ENCODE results near the gene KIAA1614.

Gene KIAA1614

DNA sequence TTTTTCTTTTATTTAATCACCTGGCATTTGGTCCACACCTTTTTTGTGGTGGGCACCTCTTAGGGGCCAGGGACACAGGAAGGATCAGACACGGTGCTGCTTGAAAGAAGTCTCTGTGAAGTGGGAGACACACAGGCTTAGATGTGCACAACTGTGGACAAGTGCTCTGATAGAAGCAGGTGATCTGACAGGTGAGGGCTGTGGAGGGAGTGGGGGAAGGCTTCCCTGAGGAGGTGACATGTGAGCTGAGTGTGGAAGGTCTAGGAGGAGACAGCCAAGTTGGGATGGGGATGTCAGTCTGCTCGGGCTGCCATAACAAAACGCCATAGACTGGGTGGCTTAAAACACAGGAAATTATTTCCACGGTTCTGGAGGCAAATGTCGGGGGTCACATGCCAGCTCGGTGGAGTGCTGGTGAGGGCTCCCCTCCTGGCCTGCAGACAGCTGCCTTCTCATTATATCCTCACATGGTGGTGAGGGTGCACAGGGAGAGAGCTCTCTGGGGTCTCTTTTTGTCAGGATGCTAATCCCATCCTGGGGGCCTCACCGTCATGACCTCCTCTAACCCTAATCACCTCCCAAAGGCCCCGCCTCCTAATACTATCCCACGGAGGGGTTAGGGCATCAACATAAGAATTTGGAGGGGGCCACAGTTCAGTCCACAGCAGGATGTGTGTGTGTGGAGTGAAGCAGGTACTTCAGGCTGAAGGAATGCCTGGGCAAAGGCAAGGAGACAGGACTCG lies 5.2 kb upstream of the KIAA1614 start:
- no peak for DNase-seq (ENCODE audit: low read depth in 2 of 2)

DNA sequence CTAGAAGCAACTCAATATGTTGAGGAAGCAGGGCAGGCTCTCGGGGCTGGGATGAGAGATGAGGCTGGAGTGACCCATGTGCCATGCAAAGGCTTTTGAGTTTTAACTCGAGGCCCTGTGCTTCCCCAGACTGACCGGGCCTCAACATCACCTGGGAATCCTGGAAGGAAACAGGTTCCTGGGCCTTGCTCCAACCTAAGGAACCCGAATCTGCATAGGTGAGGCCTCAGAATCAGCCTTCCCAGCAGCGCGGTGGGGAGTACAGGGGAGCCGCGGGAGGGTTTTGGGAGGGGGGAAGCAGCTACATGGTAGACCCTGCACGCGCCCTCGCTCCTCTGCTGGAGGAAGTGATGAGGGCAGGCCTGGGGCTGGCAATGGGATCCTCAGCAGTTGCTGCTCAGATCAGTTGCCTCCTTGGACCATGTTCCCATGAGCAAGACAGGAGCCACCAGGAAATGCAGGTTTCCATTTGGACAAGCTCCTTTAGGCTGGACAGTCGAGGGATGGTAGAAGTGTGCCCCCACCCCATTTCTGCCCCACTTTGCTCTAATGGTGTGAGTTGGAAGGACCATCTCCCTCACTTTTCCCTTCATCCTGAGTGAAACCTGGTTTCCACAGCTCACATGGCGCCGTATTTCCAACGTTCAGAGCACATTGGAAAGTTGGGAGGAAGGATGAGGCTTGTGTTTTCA lies 4.5 kb upstream of the KIAA1614 start:
- no peak for DNase-seq (ENCODE audit: low read depth in 2 of 2)

DNA sequence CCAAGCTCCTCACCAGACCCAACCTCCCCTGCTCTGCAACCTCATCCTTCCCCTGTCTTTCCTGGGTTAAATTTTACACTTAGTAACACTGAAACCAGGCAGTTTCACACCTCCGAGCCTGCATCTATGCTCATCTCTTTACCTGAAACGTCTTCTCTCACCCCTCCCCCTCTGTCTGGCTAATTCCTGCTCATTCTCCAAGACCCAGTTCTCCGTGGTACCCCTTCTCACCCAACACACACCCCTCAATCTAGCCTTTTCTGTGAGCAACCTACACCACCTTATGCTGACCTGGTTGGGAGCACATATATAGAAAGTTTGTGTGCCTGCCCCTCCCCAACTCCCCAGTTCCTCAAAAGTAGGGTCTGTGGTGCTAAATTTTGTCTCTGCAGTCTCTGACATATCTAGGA lies 3.7 kb upstream of the KIAA1614 start:
- DNase-seq (ENCODE audit: low read depth in 2 of 2): no peak

DNA sequence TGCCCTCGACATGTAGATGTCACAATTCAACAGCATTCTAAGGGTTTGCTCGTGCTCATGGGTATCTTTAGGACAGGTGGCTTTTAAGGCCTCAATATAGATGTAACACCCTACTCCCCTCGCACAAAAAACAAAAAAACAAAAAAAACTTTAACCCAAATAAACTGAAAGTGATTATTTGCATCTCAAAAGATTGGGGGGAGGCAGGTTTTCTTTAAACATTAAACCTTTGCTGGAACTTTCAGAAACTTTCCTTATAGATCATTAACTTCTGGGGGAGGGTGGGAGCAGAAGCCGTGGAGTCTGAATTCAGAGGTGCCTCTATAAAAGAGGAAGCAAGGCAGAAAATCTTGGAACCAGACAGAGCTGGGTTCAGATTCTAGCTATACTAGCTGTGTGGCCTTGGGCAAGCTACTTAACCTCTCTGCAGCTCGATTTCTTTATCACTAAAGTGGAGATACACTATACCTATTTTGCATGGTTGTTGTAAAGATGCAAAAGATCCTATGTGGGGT lies 3.2 kb upstream of the KIAA1614 start:
- no peak for DNase-seq (ENCODE audit: low read depth in 2 of 2)

DNA sequence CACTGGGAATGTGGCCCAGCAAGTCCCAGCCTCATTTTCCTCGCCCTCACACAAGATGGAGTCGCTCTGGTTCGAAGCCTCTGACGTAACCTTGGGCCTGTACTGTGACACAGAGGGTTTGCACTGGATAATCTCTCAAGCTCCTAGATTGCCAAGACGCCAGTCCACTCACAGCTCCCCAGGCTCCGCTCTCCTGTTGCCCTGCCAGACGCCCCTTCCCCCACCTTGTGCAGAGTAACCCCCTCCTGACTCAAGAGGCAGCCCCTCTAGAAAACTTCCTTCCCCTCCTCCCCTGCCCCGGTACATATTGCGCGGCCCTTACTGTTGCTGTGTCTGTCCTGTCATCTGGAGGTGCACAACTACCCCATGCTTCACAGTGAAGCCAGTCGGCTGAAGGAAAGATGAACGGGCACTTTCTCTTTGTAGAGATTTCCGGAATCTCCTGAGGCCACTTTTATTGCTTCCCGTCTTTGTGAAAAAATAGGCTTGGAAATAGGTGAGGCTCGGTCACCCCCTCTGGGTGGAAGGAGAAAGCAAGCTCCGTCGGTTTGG lies 981 bp upstream of the KIAA1614 start:
- DNase-seq (ENCODE audit: low read depth in 2 of 2): no peak

DNA sequence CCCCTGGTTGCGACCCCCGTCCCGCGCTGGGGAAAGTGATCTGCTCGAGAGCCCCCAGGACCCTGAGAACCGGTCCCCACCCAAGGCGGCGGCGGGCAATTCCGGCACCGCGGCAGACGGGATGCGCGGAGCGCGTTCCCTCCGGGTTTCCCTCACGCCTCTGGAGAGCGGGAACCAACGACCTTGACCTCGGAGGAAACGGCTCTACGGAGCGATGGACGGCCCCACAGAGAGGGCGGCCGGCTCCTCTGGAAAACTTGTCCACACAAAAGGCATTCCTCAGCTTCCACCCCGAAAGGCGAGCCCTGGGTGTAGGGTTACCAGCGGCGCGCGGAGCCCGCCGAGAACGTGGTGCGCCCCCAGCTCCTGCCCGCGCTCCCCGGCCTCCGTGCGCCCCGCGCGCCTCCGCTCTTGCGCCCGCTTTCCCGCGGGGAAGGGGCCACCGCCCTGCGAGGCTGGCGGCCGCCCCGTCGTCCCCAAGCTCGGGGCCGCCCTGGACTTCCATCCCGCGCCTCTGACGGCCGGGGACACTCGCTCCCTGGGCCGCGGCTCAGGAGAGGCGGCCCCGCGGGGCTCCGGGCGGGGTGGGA lies 391 bp upstream of the KIAA1614 start:
- DNase-seq (ENCODE audit: low read depth in 2 of 2): no peak

DNA sequence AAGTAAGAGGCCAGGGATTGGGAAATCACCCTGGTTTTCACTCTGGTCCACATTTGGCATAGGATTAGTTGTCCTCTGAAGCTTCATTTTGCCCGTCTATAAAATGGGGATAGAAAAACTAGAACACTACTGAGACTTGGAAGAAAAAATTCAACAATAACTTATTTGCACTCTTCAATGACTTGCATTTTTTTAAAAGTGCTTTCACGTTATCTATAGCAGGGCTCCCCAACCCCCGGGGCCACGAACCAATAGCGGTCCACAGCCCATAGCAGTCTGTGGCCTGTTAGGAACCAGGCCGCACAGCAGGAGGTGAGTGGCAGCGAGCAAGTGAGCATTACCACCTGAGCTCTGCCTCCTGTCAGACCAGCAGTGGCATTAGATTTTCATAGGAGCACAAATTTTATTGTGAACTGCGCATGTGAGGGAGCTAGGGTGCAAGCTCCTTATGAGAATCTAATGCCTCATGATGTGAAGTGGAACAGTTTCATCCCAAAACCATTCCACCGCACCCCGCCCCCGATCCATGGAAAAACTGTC lies 2.8 kb downstream of the KIAA1614 start:
- no peak for DNase-seq (ENCODE audit: low read depth in 2 of 2)

DNA sequence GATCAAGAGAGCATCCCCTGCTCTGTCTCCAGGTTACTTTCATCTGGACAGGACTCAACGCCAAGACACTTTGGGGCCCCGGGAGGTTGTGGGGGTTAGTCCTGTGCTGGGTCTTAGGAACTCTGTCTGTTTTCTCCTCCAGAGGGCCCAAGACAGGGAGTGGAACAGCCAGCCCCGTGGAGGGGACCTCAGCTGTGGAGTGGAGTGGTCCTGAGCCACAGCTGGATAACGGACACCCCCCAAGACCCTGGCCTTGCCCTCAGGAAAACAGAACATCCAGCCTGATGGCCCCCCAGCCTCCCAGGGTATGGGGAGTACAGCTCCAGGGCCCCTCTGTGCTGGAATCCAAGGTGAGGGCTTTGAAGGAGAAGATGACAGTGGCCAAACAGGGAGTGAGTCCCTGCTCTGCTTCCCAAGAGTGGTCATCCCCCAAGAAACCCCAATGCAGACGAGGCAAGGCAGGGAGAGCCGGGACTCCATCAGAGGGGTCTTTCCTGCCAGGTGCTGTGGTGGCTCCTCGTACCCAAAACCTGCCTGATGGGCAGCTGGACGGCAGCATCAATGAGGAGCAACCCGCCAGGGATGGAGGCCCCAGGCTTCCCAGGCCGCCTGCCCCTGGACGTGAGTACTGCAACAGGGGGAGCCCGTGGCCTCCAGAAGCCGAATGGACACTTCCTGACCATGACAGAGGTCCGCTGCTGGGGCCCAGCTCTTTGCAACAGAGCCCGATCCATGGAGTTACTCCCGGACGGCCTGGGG lies 3.5 kb downstream of the KIAA1614 start:
- no peak for DNase-seq (ENCODE audit: low read depth in 2 of 2)

DNA sequence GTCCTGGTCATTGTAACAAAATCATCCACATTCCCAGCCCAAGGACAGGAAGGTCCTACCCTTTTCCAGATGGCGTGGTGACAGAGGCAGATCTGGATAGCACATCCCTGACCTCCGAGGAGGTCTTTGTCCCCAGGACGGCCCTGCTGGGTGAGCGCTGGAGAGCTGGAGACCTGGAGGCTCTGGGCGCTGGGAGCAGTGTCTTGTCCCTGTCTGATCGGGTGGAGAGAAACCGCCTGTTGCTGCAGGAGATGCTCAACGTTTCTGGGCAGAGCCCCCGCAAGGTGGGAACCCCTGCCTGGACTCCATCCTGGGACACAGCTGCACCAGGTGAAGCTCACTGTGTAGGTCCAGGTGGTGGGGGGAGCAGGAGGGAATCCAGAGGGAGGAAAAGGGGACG lies 4.1 kb downstream of the KIAA1614 start:
- no peak for DNase-seq (ENCODE audit: low read depth in 2 of 2)

DNA sequence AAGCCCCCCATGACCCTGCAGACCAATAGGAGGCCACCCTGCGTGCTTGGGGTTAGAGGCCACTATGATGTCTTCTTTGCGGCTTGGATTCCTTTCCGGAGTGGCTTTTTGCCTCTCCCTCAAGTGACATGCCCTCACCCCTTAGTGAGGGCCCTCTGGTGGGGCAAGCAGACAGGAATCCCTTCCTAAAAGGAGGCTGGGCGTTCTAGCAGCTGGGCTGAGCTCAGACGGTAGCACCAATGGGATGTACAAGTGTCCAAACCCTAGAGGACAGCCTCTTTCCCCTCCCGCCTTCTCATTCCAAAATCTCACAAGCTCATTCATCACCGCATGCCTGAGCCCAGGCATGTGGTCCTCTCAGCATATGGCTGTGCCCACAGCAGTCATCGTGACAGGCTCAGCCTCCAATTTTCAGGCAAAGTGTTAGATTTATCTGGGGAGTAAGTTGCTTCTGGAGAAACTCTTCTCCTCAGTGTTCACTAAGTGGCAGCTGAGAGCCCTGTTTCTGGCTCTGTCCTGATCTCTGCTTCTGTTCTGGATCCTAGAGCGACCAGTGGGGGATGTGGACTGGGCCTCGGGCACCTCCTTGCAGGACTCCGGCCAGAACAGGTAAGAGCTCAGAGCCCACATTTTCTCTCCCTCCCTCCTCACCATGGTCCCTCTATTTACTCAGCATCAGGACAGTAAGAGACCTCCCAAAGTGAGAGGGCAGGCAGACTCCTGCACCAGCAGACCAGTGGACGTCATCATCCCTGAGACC lies 4.8 kb downstream of the KIAA1614 start:
- DNase-seq (ENCODE audit: low read depth in 2 of 2): no peak

DNA sequence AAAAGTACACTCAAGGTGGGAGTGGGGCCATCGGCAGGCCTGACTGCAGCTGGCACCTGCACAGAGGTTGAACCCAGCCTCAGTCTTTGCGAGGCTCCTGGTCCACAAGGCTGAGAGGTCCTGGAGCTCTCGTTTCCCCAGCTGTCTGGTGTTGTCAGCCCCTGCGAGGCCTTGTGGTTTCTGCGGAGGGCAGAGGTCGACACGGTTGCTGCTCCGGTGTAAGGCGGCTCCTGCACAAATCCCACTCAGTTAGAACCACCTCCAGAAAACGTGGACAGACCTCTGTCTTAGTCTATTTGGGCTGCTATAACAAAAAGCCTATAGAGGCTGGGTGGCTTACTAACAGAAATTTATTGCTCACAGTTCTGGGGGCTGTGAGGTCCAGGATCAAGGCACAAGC lies 5.8 kb downstream of the KIAA1614 start:
- DNase-seq (ENCODE audit: low read depth in 2 of 2): no peak

DNA sequence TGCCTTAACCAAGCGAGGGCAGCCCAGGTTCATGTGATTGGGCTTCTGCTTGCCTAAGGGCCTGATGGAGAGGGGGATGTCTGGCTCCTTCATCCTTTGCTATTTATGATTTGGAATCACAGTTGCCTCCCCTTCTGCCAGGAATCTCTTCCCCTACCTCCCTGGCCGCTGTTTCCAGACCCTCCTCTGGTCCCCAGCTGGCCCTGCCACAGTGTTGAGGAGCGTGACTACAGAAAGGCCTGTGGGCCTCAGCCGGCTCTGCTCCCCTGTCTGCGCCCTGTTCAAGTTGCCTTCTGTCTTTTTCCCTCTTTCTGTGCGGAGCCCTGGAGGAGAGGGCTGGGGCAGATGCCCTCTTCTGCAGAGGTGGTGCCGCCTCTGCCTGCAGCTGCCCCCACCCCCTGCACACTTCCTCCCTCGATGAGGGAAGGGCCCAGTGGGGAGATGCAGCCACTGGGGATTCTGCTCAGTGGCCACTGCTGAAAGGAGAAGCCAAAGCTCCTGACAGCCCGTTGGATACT lies 6.5 kb downstream of the KIAA1614 start:
- no peak for DNase-seq (ENCODE audit: low read depth in 2 of 2)

DNA sequence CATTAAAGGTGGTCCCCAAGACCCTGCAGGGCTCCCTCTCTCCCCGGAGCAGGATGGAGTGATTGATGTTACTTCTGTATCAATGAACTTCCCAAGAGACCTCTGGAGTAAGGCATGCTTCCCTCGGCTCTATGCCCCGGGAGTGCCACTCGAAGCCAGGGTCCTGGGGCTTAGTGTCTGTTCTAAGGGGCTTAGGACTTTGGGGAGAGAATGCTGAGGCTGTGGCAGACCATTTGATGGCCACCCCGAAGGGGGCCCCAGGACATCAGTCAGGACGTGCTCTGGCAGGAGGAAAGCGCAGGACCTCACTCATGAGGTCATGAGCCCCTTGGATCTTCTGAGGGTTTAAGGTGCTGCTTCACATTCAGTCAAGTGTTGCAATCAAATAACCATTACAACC lies 7.5 kb downstream of the KIAA1614 start:
- DNase-seq (ENCODE audit: low read depth in 2 of 2): no peak

DNA sequence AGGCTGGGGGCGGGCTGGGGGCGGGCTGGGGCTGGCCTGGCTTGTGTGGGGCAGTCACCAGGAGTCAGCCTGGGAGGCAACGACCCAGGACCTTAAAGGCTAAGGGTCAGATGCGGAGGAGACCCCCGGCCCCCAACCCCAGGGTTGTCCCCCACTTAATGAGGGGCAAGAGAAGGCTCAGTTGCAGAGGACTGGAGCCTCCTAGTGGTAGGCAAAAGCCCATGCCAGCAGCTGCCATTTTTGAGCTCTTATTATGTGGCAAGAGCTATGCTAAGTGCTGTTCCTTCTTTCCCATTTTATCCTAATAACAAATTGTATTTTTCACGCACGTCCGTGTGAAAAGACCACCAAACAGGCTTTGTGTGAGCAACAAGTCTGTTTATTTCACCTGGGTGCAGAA lies 8.0 kb downstream of the KIAA1614 start:
- DNase-seq (ENCODE audit: low read depth in 2 of 2): no peak

DNA sequence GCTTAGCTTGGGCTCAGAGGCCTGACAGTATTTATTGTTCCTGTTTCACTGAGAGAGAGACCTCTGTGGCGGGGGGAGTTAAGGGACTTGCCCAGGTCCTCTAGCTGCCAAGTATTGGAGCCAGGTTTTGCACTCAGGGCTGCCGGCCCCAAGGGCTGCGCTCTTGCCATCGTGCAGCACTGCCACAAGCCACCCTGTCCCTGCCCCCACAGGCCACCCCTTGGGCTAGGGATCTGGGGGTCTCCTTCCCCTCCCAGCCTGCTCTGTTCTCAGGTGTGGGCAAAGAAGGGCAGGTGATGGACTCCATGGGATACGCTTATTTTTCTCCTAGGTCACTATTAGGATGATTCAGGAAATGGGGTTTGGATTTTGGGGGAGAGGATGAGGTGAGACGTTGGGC lies 8.7 kb downstream of the KIAA1614 start:
- no peak for DNase-seq (ENCODE audit: low read depth in 2 of 2)

DNA sequence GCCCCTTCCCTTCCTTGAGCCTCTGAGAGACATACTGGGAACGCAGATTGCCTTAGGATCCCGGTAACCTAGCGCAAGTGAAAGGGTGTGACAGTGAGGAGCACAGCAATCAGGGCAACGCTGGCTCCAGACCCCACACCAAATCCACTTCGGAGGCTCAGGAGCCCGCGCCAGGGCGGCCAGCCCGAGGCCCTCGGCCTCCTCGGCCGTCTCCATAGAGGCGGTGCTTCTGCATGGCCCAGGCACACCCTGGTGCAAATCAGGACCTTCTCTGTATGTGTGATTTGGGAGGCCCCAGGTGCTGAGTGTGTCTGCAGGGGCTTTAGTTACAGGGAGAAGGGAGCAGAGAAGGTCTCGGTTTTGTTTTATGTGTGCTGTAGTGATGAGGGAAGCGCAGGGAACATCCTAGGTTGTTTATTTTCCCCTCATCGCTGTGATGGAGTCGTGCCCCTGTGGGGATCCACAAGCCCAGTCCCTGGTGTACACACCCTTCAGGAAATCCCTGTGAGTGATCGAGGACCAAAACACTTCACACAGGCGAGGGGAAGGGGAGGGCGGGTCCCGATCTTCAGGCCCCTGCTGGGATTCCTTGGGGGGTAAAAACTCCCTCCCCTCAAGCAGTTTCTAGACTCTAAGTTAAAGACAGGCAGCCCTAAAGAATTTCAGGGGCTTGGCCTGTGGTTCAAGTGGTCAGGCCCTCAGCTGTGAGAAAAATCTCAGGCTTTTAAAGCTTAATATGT lies 9.4 kb downstream of the KIAA1614 start:
- no peak for DNase-seq (ENCODE audit: low read depth in 2 of 2)

DNA sequence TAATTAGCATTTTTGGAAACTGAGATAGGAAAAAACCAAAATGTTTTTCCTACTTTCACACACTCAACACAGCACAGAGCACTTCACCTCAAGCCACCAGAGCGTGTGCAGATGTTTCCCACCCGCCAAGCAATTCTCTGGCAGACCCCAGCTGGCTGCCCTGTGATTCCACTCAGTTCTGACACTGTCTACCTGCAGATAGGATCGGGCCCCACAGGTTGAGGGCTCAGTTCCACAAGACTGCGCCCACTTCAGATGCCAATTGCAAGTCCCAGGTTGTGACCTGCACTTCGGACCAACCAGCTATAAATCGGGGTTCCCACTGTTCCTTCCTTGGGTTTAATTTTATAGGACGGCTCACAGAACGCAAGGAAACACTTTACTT lies 9.9 kb downstream of the KIAA1614 start:
- DNase-seq (ENCODE audit: low read depth in 2 of 2): no peak

DNA sequence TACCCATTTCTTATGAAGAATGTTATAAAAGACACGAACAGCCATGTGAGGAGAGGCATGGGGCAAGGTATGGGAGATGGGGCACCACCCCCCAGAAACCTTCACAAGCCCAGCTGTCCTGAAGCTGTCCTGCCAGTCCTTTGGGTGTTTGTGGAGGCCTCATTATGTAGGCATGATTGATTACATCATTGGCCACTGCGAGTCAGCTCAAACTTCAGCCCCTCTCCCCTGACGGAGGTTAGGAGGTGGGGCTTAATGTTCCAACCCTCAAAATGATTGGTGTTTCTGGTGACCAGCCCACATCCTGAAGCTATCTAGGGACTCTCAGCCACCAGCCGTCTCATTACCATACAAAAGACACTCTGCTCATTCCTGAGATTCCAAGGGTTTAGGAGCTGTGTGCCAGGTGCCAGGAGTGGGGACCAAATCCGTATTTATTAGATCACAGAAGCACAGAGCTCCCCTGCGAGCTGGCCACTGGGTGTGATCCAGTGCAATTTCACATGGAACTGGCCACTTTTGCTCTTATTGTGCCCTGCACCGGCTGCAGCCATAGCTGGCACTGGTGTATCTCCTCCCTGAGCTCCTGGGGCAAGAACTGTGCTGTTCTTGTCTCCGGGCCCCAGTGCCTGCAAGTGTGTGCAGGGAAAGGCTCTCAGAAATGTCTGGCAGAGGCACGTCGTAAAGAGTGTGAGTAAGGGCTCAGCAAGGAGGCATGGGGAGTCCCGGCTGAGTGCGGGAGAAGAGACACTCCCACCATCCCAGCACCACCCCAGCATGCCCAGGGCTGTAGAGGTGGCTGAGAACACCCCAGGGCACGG lies 10.5 kb downstream of the KIAA1614 start:
- no peak for DNase-seq (ENCODE audit: low read depth in 2 of 2)

DNA sequence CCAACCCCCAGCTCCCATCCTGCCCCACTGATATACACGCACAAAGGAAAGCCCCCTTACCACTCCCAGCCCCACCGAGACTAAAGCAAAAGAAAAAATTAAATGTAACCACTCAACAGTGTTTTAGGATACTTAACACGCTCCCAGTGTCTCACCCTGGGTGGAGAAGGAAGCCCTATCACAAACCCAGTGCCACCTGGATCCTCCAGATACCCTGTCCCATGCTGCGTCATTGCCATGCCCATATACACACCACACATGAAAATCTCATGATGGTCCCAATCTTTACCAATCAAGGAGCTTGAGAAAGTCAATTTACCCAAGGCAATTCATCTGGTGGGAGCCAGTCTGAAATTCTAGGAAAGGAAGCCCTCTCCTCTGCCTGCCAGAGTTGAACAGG lies 11.2 kb downstream of the KIAA1614 start:
- no peak for DNase-seq (ENCODE audit: low read depth in 2 of 2)

Data from stimulated activated CD8-positive, alpha-beta memory T cell treated with anti-CD3 and anti-CD28 coated beads, Interleukin-7, amount 100 ng/mL, for 4 hours (primary cell).